WERI-Rb-1 (cell line): Measurements from ENCODE around the gene TNK2.
"Not testable (repeated sequence)": the region's sequence is repeated elsewhere in the genome, so short reads cannot be mapped to it uniquely, and the experiment has no call there.

Experiments used
- DNase-seq: peaks from one replicate; pipeline ENCODE4 v3.0.0-alpha.2; 2020
- H3K27ac ChIP-seq: fragments of 250-450 bp; sonication (Bioruptor Pico); 2 replicates; pipeline ENCODE4 v1.5.1; 2020; ENCODE audit warnings: mild to moderate bottlenecking, moderate library complexity
- H3K27me3 ChIP-seq: fragments of 250-450 bp; sonication (Bioruptor Pico); 2 replicates; pipeline ENCODE4 v1.5.1; 2021; ENCODE audit warnings: mild to moderate bottlenecking, low read depth, moderate library complexity; ENCODE audit not compliant: insufficient read depth, severe bottlenecking
- H3K36me3 ChIP-seq: fragments of 250-450 bp; sonication (Bioruptor Pico); 2 replicates; pipeline ENCODE4 v1.5.1; 2020; ENCODE audit warnings: mild to moderate bottlenecking, moderate library complexity
- H3K4me3 ChIP-seq: 2 replicates; pipeline ENCODE4 v1.5.1; 2011; ENCODE audit warnings: low read depth, mild to moderate bottlenecking, control low read depth, low read length
- H3K9me3 ChIP-seq: fragments of 250-450 bp; sonication (Bioruptor Pico); 2 replicates; pipeline ENCODE4 v1.5.1; 2021; ENCODE audit warnings: mild to moderate bottlenecking, moderate library complexity; ENCODE audit not compliant: severe bottlenecking
- TF ChIP-seq, protein P1 (sequence below): IDR thresholded peaks from 2 replicates; pipeline ENCODE4 v1.5.1; 2011; ENCODE audit warnings: low read depth, mild to moderate bottlenecking, control low read depth, inconsistent platforms, low read length

Gene TNK2

DNA sequence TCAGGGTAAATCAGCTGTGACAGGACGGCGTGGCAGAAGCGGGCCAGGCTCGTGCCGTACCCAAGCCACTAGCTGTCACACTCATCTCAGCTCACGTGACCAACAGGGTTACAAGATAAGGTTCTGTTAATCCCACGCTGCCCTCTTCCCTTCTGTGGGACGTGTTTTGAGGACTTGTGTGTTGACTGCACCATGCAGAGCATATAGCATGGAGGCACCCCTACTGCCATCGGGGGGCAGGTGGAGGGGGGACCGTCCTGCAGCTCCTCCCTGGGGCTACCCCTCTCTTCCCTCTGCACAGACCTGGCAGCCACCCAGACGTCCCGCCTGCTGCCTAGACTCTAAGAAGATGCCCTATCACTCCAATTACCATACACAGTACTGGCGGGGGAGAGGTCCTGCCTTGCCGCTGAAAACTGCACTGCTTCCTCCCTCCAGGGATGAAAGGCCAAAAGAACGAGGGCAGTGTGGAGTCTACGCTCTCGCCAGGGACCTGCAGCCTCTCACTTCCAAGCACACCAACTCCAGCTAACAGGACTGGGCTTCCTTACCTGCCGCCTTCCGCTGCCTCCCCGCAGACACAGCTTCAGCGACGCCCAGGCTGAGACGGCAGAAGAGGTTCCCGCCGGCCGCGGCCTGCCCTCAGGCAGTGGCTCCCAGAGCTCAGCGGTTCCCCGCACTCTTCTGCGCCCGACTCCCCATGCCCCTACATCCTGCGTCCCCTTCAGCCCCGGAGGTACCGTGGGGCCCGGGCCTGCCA is at the start of gene TNK2:
TSS of gene TNK2 (minus strand) at position 618 of the 760 bp plus-strand sequence. CDS start 19,963 bp downstream, outside the sequence.
- peak; percentile 62 for DNase-seq
- peak within 1 kb of the TSS; percentile 45 for H3K4me3 ChIP-seq
- no peaks in the 10 kb centered on the region for H3K36me3 ChIP-seq
- no peaks in the 10 kb centered on the region for H3K9me3 ChIP-seq
- H3K27ac ChIP-seq = no peak within 1 kb of the TSS; the same call in 1 of the 2 replicates
- H3K27me3 ChIP-seq = no peaks in the 10 kb centered on the region
- TF ChIP-seq, protein P1, sequence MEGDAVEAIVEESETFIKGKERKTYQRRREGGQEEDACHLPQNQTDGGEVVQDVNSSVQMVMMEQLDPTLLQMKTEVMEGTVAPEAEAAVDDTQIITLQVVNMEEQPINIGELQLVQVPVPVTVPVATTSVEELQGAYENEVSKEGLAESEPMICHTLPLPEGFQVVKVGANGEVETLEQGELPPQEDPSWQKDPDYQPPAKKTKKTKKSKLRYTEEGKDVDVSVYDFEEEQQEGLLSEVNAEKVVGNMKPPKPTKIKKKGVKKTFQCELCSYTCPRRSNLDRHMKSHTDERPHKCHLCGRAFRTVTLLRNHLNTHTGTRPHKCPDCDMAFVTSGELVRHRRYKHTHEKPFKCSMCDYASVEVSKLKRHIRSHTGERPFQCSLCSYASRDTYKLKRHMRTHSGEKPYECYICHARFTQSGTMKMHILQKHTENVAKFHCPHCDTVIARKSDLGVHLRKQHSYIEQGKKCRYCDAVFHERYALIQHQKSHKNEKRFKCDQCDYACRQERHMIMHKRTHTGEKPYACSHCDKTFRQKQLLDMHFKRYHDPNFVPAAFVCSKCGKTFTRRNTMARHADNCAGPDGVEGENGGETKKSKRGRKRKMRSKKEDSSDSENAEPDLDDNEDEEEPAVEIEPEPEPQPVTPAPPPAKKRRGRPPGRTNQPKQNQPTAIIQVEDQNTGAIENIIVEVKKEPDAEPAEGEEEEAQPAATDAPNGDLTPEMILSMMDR = no peak

DNA sequence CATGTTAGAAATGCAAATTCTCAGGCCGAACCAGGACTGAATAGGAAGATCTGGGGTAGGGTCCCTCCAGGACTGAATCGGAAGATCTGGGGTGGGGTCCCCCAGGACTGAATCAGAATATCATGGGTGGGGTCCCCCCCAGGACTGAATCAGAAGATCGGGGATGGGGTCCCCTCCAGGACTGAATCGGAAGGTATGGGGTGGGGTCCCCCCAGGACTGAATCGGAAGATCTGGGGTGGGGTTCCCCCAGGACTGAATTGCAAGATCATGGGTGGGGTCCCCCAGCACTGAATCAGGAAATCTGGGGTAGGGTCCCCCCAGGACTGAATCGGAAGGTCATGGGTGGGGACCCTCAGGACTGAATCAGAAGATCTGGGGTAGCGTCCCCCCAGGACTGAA is 48.2 kb upstream of the TNK2 start:
- Histone ChIP-seq H3K9me3 (no peaks in the 10 kb centered on the region), H3K36me3 (no peaks in the 10 kb centered on the region), H3K27ac (no peak overlapping the region), H3K27me3 (no peaks in the 10 kb centered on the region), H3K4me3 (no peak overlapping the region)
- no peak for DNase-seq
- TF ChIP-seq, protein P1 = no peak

DNA sequence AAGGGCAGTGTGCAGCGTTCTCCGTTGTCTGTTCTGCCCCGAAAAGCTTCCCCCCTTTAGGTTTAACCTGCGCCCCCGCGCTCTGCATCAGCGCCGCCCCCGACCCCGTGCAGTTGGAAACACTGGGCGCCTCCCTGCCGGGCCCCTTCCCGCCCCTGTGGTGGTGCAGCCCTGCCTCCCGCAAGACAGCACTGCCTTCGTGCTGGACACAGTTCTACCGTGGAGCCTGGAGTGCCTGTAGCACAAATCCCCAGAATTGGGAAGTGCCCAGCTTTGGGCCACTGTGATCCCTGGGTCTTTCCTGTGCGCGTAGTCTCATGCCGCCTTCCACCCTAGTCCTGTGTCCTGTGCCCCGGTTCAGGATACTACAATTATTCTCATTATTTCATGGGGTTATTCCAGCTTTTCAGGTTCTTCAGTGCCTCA is 47.1 kb upstream of the TNK2 start:
- H3K4me3 ChIP-seq = not testable (repeated sequence)

DNA sequence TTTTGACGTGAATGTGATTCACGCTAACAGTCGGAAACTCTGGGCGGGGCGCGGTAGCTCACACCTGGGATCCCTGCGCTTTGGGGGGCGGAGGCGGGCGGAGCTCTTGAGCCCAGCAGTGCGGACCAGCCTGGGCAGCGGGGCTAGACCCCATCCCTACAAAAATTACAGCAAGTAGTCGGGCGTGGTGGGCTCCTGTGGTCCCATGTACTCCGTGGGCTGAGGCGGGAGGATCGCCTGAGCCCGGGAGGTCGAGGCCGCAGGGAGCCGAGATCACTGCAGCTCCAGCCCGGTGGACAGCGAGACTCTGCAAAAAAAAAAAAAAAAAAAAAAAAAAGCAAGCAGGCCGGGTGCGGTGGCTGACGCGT is 46.4 kb upstream of the TNK2 start:
- not testable (repeated sequence) for DNase-seq, H3K27ac ChIP-seq, H3K27me3 ChIP-seq, H3K9me3 ChIP-seq, H3K36me3 ChIP-seq
- H3K4me3 ChIP-seq = peak overlapping the region; percentile 30

More for the DNA sequence above, 47.1 kb upstream of the TNK2 start:
- H3K27ac ChIP-seq, H3K27me3 ChIP-seq, DNase-seq, H3K9me3 ChIP-seq, H3K36me3 ChIP-seq: not testable (repeated sequence)

DNA sequence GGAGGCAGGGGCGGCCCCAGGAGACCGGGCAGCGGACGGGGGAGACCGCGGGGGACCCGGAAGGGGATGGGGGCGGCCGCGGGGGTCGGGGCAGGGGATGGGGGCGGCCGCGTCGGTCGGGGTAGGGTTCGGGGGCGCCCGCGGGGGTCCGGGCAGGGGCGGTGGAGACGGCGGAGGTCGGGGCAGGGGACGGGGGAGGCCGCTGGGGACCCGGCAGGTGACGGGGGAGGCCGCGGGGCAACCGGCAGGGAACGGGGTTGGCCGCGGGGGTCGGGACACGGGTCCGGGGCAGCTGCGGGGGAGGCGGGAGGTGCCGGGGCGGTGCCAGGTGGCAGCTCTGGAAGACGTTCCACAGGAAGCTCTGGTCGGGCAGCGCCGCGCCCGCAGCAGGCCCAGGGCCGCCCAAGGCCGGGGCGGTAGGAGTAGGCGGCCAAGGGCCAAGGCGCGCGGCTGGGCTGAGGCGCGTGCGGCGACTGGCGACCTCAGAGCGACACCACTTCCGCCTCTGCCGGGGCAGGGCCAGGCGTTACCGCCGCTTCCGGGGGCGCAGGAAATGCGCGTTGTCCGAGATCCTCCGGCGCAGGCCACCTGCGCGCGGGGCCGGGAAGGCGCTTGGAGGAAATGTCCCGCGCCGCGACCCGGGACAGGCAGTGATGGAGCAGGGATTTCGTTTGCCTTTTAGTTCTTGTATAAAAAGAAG is 45.9 kb upstream of the TNK2 start:
- H3K27ac ChIP-seq, H3K27me3 ChIP-seq, H3K9me3 ChIP-seq, H3K36me3 ChIP-seq: not testable (repeated sequence)
- peak; percentile 63 for DNase-seq
- peak overlapping the region; percentile 30 for H3K4me3 ChIP-seq

DNA sequence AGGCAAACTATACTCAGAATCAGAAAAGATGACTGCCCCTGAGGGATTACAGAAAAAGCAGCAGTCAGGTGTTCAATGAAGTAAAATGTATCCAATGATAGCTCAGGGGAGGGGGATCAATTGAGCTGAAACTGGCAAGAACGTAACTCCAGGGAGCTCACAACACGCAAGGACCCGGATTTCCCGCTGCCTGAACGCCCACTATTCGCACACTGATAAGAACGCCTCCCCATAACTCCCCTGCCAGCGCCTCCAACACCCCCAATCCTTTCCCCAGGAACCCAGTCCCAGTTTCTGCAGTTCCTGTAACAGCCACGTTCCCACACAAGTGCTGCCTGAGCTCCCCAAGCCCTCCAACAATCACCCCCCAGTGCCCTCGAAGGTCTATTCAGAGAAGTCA is 44.2 kb upstream of the TNK2 start:
- H3K36me3 ChIP-seq, H3K27ac ChIP-seq: not testable (repeated sequence)

DNA sequence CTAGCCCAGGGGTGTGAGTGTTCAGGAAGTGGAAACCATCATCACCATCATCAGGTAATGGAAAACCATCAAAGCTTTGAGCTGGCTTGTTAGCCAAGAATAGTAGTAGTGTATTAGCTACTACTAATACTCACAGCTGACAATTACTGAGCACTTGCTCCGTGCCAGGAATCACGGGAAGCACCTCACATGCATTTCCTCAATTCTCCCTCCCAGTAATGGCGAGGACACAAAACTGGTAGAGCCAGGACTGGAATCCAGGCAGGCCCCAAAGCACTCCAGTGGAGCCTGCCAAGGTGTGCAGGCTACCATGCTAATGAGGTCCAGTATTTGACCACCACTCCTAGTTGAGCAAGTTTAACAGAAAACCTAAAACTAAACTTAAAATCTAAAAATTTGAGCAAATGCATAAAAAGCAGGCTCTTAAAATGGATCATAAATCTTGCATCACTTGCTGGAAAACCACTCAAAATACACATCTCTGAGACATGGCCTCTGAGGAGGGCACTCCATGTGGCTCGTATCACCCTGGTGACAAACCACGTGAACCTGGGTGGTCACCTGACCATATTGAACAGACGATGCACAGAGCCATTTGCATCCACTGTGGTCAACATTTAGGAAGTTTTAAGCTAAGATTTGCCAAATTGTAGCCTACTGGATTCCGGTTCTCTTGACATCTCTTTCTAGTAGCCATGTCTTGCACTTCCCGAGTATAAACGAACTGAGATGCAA is 43.3 kb upstream of the TNK2 start:
- not testable (repeated sequence) for H3K36me3 ChIP-seq, H3K4me3 ChIP-seq, DNase-seq, H3K27ac ChIP-seq, H3K9me3 ChIP-seq, H3K27me3 ChIP-seq

More for the DNA sequence above, 44.2 kb upstream of the TNK2 start:
- DNase-seq, H3K9me3 ChIP-seq, H3K4me3 ChIP-seq, H3K27me3 ChIP-seq: not testable (repeated sequence)

DNA sequence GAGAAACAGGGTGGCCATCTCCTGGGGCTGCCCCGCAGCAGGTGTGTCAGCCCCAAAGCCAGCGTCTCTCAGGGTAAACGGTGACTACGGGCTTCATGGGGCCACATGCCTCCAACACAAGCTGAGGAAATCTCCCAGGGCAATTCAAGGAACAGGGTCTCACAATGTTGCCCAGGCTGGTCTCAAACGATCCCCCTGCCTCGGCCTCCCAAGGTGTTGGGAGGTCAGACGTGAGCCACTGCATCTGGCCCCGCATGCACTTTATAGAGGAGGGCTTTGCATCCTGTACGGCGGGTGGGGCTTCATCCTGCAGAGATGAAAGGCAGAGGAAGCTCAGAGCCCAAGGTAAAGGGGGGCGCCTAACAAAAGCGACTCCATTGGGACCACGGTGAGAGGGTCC is 42.4 kb upstream of the TNK2 start:
- H3K27me3 ChIP-seq, H3K27ac ChIP-seq, H3K36me3 ChIP-seq: not testable (repeated sequence)

DNA sequence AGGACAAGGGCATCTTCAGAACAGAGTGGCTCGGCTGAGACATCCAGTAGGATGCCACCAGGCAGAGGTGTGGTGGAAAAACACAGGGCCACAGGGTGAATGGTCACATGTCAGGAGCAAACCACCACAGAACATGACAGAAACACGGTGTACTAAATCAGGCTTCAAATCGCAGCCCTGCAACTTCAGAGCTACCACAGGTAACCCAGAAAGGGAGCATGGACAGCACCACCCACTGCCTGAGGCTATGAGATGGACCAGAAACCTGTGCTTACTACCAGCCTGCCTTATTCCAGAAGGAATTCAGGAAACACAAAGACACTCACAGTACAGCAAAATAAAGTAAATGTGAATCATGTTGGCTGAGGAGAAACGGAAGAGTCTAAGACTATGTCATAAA is 41.8 kb upstream of the TNK2 start:
- not testable (repeated sequence) for DNase-seq, H3K27me3 ChIP-seq, H3K4me3 ChIP-seq, H3K9me3 ChIP-seq, H3K27ac ChIP-seq, H3K36me3 ChIP-seq

More for the DNA sequence above, 42.4 kb upstream of the TNK2 start:
- not testable (repeated sequence) for DNase-seq, H3K4me3 ChIP-seq, H3K9me3 ChIP-seq

DNA sequence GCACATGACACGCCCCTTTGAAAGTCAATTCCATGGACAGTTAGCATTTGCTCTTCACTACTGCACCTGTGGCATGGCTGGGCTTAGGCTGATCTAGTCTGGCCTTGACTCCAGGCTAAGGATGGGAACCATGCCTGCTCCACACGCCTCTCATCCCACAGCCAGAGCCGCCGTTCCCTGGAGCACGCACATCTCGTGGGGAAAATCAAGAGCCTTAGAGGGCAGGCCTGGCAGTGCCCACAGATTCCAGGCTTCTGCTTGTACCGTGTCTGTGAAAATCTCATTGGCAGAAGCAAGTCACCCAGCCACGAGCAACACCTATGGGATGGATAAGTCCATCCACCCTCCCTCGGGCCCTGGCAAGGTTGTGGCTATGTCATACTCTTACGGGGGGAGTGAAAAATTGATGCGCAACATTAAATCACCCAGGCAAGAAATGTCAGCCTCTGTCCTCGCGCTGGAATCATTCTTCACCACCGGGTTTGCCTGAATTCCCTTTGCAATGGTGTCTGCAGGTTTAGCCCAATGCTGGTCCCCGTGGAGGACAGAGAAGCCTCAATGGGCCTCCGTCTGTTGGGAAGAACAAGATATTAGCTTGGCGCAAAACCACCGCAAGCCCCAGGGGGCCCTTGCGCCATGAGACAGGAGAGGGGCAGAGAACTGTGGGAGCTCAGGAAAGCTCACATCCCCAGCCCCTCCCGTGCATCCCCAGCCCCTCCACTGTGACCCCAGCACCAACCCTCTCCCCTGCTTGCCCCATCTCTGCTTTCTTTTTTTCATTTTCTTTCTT is 38.8 kb upstream of the TNK2 start:
- not testable (repeated sequence) for H3K36me3 ChIP-seq, H3K27me3 ChIP-seq, H3K9me3 ChIP-seq, H3K4me3 ChIP-seq, H3K27ac ChIP-seq, DNase-seq

DNA sequence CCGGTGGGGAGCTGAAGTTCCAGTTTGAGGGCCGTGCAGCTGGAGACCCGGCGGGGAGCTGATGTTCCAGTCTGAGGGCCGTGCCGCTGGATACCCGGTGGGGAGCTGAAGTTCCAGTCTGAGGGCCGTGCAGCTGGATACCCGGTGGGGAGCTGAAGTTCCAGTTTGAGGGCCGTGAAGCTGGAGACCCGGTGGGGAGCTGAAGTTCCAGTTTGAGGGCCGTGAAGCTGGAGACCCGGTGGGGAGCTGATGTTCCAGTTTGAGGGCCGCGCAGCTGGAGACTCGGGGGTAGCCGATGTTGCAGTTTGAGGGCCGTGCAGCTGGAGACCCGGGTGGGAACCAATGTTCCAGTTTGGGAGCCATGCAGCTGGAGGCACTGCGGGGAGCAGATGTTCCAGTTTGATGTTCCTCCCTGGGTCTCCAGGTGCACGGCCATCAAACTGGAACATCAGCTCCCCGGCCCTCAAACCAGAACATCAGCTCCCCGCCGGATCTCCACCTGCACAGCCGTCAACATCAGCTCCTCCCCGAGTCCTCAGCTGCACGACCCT is 33.0 kb upstream of the TNK2 start:
- not testable (repeated sequence) for H3K27me3 ChIP-seq, H3K4me3 ChIP-seq, H3K27ac ChIP-seq, H3K36me3 ChIP-seq, H3K9me3 ChIP-seq, DNase-seq
